Measurements from ENCODE around the gene FN1.

Gene FN1

DNA sequence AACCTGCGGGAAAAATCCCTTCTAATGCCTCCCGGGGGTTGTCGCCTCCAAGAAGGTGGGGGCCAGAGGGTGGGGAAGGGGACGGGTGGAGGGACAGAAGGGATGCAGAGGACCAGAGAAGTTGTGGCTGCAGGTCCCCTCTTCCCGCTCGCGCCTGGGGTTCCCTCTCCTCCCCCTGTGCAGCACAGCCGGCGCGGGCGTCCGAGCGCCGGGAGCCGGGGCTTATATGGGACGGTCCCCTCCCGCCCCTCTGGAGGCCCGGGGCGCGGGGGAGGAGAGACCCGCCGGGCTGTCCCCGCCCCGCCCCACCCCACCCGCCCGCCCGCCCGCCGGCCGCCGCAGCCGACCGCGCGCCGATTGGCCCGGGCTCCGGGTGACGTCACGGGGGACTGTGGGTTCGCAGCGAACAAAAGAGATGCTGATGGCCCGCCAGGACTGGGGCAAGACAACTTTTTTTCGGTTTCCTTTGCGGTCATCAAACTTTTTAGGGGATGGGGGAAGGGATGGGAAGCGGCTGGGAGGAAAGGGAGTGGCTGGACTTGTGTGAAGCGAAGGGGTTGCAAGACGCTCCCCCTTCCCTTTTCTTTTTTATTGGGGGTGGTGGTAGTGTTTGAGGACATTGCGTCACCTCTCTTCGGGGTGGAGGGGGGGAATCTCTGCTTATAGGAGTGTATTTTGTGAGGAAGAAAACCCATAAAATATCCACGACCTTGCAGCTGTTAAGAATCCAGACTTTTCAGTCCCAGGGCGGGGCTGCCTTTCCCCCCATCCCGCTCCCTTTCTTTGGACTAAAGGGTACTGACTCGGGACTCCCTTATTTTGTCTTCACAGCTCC lies at the start of gene FN1:
Gene FN1, minus strand, starts transcription at position 199 of the 835 bp plus-strand sequence. CDS start 266 bp downstream, outside the sequence.
- DNase-seq, result peak in 5 of 6 experiments; percentile 23 to 40 (median 34)

DNA sequence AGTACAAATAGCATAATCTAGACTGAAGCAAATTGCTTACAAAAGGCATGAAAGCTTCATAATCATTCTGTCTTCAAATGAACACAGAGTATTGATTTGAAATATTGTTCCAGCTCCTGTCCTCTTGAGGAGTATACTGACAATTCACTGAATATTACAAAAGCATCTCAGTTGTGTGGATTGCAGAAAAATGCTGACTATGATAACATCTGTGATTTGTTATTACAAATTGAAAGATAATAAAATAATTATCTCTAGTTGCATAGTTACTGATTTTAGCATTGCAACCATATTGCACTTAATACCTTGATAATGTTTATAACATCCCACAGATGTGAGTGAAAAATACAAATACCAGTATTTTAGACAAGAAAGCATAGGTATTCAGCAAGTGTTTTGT lies 49.2 kb upstream of the FN1 start:
- DNase-seq, result no peak

DNA sequence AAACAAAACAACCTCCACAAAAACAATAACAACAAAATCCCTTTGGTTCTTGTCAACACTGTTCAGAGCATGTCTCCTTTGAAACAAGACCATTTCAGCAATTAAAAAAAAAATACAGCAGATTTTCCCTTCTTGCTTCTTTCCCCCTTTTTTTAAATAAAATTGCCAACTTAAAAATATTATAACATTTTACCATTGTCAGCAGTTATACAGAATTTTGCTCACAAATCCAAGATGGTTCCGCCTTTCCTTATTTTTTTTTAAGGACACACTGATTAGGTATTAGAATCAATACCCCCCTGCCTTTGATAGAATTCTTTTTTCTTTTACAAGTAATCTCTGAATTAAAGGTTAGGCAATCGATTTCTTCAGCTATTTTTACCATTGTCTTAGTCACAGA lies 48.7 kb upstream of the FN1 start:
- DNase-seq, result no peak

DNA sequence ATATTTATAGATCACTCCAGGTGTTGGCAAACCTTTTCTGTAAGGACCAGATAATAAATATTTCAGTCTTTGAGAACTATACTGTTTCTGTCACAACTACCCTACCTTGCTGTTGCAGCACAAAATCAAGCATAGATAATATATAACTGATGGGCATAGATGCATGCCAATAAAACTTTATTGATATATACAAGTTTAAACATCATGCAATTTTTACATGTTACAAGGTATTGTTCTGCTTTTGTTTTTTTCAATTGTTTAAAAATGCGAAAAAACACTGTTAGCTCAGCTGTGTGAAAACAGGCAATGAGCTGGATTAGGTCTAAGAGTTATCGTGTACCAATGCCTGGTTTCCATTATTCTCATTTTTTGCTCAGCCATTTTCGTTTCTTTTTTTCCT lies 47.6 kb upstream of the FN1 start:
- DNase-seq, result no peak

DNA sequence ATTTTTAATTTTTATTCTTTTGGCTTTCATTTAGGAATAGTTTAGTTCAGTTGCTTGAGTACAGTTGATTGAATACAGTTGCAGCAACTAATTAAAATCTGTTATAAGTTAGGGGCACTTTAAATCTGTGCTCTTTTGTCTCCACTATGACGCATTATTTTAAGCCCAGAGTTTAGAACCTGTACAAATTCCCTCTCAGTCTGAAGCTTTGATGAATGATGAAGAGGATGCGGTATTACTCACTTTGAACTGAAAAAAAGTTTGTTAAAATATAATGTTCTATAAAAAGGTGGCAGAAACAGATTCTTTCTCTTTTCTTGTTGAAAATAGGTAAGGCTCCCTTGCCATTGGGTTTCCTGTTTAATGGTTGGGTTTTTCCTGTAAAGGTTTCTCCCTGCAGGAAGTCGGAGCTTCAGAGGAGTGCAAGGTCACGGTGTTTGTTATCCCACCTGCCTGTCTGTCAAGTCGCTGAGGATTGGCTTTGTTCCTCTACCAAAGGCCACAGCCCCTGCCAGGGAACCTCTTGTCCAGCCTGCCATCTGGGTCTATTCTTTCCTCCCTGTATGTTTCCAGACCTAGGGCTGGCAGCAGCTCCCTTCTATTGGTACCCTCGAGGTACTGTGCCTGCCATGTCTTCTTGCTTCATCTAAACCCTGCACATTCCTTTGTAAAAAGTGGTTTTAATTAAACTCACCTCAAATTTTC lies 43.8 kb upstream of the FN1 start:
- no peak for DNase-seq

DNA sequence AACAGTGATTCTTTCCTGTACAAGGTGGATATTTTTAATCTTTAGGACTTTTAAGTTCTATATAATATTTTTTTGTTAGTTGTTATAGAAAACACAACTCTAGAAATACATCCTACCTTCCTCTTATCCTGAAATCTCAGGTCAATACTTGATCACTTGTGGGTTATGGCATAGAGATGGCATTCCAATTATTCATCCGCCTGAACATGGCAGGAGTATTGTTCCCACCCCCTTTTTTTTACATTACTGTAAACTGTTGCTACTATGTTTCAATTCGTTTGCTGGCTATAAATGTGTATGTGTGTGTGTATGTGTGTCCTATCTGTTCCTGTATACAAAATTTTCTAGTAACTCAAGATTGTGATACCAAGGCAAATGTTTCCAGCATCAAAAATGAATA lies 43.3 kb upstream of the FN1 start:
- DNase-seq, result no peak

DNA sequence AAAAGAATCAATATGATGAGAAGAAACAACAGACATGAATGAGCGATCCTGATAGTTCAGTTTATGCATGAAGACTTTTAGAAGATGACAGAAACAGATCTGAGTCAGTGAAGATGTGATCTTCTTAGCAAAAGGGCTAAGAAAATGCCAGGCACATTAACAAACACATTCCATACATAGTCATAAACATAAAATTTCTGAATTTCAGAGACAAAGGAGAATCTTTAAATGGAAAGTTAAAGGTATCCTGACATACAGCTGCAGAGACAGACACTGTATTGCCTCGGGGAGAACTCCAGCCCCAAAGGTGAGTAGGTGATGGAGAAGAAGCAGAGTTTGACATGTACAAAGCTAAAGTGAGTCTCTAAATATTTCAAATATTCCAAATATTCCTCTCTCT lies 40.6 kb upstream of the FN1 start:
- no peak for DNase-seq

DNA sequence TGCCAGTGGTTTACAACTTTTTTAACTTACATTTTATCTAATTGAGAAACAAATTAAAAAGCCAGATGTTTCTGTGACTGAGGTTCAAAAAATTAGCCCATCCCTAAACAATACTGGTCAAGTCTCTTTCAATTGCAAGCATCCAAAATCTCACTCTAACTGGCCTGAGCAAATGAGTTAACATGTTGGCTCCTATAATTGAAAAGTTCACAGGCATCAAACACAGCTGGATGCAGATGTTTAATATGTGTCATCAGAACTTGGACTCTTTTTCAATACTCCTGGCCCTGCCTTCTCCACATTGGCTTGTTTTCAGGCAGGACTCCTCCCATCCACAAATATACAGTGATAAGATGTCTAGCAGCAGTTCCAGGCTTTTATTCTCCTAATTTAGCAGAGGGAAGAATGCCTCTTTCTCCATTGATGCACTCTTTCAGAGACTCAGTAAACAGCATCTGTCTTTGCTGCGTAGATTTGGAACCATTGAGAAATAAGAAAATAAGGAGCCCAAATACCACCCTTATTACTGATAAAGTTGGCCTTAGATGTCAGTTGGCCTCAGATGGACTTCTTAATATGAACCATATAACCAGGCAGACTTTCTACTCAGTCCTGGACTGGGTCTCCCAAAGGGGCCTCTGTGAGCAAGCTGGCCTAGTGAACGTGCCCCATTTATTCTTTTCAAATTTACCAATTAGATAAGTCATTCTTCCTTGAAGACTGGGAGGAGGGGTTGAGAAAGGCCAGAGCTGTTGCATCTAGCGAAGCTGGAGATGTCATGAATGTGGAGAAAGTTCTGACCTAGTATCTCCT lies 30.4 kb upstream of the FN1 start:
- no peak for DNase-seq

DNA sequence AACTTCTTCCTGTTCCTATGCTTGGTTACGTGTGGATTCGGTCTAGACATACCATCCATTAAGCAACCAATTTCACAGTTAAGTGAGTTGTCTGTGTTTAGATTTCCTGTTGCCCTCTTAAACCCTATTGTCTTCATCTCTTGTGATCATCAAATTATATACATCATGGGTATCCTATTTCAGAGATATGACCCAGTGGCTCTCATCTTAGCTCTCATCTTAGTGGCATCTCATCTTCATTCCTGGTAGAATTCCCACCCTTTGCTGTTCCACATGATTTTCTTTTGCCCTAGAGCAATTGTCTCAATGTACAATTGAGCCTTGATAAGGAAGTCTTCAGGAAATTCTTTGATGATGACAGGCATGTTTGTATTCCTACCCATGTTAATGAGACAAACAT lies 29.4 kb upstream of the FN1 start:
- no peak for DNase-seq

DNA sequence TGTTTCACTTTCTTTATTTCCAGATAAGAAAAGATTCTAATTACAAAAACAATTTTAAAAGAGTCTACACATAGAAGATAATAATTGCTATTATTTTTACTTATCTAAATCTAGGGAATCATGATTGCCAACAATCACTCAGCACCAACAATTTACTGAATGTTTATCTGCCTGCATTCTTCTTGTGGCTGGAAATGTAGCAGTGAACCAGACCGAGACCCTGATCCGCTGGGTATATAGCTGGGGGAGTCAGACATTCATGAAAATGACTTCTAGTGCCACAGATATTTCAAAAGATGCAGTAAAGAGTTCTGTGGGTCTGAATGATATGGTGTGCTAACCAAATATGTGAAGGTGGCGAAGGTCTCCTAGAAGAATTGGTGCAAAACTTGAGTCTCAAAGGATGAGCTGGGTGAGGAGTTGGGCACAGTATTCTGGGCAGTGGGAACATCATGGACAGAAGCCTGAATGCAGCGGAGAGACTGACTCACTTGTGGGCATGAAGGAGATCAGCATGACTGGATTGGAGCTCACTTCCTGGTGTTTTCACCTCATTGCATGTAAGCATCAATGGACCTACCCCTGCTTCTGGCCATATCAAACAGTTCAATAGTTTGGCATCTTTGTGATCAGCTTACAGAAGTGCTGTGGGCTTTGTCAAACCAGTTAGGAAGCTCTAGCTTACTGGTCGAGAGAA lies 26.1 kb upstream of the FN1 start:
- no peak for DNase-seq

DNA sequence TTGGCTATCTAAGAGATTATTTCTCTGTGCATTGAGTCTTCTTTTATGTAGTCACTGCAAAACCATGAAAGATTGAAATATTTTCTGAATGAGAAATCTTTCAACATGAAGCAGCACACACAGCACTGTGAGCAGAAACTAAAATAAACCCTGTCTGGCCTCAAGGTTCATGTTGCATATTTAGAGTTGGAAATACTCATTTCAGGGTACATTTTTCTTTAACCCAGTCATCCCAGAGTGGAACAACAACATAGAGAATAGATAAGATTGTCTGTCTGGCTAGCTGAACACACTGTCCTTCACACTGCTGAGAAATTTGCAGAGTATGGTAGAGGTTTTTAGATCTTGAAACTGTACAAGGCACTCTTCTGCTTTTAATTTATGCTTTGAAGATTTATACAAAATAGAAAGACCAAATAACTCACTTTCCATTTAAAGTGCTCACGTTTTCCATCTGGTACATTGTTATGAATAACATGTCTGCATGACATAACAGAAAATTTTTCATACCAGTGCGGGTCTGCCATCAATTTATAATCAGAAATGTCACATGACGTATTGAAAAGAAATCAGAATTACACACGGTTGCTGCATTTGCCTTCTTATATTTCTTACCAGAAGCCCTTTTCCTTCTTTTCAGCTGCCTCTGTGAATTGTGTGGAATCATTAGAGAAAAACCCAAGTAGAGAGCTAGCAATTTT lies 25.0 kb upstream of the FN1 start:
- no peak for DNase-seq

DNA sequence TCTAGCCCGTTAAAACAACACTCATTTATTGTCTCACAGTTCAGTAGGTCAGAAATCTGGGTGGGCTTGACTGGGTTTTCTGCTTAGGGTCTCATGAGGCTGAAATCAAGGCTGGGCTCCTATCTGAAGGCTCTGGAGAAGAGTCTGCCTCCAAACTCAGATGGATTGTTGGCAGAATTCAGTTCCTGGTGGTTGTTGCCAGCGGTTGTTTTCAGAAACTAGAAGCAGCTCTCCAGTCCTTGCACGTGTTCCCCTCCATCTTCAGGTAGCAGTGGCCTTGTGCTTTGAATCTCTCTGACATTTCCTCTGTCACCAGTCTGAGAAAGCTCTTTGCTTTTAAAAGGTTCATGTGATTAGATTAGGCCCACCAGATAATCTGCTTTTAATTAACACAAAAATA lies 20.1 kb upstream of the FN1 start:
- no peak for DNase-seq

DNA sequence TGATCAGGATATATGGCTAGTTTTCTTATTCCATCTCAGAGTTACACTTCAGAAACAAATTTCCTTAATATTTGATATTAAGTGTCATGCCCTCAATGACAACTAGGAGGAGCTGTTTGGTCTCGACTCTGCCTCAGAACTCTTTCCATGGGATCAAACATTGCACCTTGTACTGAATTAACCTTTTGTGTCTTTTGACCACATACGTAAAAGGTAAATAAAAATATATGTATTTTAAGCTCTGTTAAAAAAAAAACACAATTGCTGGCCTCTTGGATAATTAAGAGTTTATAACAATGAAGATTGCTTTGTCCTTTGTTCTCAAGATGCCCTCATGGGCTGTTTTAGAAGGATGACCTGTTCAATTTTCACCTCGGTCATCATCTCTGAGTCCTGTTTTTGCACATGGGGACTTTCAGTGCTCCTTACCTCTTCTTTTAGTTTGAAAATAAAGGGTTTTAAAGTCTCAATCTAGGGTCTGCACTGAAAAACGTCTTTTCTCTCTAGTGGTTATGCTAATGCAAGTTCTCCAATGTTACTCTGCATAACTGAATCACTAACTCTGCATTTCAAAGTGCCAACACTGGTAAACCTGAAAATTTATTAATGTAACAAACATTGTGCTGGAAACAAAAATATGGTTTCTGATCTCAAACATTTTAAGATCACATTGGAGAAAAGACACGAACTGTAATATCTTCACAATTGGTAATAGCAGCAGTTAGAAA lies 18.8 kb upstream of the FN1 start:
- peak in 2 of 6 experiments; percentile 6 to 46 for DNase-seq

DNA sequence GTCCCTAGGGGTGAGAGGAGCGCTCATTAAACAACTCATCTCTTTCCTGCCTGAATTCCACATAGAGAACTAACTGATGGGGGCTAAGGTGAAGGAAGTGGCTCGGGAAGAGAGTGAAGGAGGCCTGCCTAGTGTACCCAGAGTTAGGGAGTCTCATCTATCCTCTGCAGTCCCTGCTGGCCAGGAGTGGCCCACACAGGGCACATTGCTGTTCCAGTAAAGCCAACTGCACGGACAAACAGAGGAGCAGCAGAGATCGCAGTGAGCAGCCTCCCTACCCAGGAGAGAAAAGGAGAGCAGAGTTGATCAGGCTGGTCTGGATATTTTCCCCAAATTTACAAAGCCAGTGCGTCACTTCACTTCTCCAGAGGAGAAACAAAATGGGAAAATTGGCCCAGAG lies 16.9 kb upstream of the FN1 start:
- DNase-seq, result no peak

DNA sequence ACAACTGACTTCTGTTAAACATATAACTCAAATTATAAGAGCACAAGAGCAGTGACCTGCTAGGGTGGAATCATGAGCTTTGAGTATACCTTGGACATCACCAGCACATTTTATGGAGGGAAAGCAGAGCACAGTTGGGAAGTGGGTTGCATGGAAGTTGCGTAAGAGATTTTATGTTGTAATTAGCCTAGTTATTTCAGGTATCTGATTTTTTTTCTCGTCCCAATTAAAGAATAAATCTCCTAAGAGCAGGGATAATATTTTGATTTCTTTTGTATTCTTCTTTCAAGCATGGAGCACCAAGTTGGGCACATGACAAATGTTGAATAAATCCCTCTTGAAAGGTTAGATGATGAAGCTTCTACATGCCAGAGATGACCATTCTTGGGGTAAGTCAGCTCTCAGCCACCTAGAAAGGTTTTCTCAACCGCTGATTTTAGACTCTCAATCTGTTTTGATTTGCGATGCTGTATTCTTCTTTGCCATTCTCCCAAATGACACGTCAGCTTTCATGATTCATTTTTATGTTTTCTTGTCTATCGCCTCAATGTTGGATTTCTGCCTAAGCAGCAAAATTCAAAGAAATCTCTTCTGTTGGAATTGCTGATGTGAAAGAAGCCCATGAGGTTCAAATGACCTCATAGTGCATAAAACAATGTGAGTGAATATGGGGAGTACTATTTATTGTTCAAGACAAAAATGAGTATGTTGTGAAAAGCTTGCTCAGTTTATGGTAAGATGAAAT lies 15.3 kb upstream of the FN1 start:
- no peak for DNase-seq

DNA sequence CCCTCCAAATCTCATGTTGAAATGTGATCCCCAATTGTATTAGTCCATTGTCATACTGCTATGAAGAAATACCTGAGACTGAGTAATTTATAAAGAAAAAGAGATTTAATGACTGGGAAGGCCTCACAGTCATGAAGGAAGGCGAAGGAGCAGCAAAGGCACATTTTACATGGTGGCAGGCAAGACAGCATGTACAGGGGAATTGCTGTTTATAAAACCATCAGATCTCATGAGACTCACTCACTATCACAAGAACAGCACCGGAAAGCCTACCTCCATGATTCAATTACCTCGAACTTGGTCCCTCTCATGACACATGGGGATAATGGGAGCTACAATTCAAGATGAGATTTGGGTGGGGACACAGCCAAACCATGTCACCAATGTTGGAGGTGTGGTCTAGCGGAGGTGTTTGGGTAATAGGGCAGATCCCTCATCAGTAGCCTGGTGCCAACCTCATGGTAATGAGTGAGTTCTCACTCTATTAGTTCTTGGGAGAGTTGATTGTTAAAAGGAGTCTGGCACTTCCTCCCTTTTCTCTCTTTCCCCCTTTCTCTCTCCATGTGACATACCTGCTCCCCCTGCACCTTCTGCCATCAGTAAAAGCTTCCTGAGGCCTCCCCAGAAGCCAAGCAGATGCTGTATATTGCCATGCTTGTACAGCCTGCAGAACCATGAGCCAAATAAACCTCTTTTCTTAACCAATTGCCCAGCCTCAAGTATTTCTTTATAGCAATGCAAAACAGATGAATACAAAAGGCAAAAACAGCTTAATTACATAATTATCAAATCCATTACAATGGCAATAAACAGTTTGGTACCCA lies 14.5 kb upstream of the FN1 start:
- no peak for DNase-seq

DNA sequence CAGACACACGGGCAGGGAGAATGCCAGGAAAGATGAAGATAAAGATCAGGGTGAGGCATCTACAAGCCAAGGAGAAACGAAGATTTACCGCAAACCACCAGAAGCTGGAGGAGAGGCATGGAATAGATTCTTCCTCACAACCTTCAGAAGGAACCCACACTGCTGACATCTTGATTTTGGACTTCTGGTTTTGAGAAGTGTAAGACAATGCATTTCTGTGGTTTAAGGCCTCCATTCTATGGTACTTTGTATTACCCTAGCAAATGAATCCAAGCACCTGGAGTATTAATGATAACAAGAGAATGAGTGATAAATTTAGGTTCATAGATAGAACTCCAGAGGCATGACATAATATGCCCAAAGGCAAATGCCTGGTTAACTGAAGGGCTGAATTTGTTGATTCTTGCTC lies 11.8 kb upstream of the FN1 start:
- DNase-seq, result no peak

DNA sequence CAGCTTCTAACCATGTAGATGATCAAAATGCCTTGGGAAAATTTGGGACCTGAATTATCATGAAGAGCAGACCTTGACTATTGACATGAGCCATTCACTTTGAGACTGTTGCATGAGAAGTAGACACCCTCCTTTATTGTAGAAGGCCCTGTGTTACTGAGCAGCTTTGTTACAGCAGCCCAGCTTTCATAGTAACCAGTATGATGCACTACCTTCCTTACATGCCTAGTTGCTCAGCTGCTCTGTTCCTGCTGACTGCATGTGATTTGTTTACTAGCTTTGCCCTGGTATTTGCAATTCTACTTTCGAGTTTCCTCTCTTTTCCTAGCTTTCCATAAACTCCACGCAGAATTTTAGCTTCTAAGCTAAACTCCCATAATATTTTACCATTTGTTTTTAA lies 11.2 kb upstream of the FN1 start:
- DNase-seq, result no peak

DNA sequence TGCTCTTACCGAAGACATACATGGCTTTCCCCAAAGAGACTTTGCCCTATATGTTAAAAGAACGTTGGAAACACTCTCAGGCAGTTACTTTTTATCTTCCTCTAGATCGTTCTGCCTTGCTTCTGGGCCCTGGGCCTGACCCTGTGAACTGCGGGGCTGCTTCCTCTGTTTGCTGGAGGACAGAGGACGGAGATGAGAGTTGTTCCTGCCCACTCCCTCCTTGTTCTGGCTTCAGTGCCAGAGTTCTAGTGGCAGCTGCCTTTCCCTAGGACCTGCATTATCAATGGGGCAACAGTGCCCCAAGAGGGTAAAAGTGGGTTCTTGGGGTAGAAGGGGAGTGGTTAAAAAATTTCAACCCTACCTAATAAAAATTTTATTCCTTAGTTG lies 6.5 kb upstream of the FN1 start:
- no peak for DNase-seq
